ENCODE results near the gene CTDSP1. TPM values are rescaled to one million over a fixed set of nuclear protein-coding genes. Genes with fewer than 3 reads are reported as not detected.

Gene CTDSP1
- total RNA-seq, 1 donor from 2014 or later = 148 TPM

- no peak for ATAC-seq
- intact Hi-C loops (cut with DNase I) = no loop called here
- DNase-seq (ENCODE audit: low spot score) = no peak
Measured at GRCh38 chr2:218435003-218435982, 35.6 kb downstream of the CTDSP1 start.

GRCh38 chr2:218436992-218437391 is 37.3 kb downstream of the CTDSP1 start:
- DNase-seq (ENCODE audit: low spot score) (no peak), ATAC-seq (no peak)
- intact Hi-C loops (cut with DNase I) = no loop called here

- intact Hi-C loops (cut with DNase I) = no loop called here
- ATAC-seq (no peak), DNase-seq (ENCODE audit: low spot score) (no peak)
Measured at GRCh38 chr2:218437969-218438368, 38.3 kb downstream of the CTDSP1 start.

GRCh38 chr2:218438596-218438995 is 38.9 kb downstream of the CTDSP1 start:
- ATAC-seq (no peak), DNase-seq (ENCODE audit: low spot score) (no peak)
- intact Hi-C loops (cut with DNase I) = no loop called here

GRCh38 chr2:218444692-218445357 is 45.2 kb downstream of the CTDSP1 start:
- ATAC-seq = no peak
- DNase-seq (ENCODE audit: low spot score) = no peak
- intact Hi-C loops (cut with DNase I) = no loop called here

GRCh38 chr2:218445602-218446001 is 45.9 kb downstream of the CTDSP1 start:
- DNase-seq (ENCODE audit: low spot score) (no peak), ATAC-seq (no peak)
- intact Hi-C loops (cut with DNase I) = no loop called here

GRCh38 chr2:218446547-218446946 is 46.9 kb downstream of the CTDSP1 start:
- intact Hi-C loops (cut with DNase I) = no loop called here
- DNase-seq (ENCODE audit: low spot score) (no peak), ATAC-seq (no peak)

- ATAC-seq = no peak
- DNase-seq (ENCODE audit: low spot score) = no peak
- intact Hi-C loops (cut with DNase I) = no loop called here
Measured at GRCh38 chr2:218447072-218447471, 47.4 kb downstream of the CTDSP1 start.

- intact Hi-C loops (cut with DNase I) = no loop called here
- no peak for ATAC-seq
- no peak for DNase-seq (ENCODE audit: low spot score)
Measured at GRCh38 chr2:218448934-218449333, 49.3 kb downstream of the CTDSP1 start.

GRCh38 chr2:218452079-218452478 is 52.4 kb downstream of the CTDSP1 start:
- intact Hi-C loops (cut with DNase I) = loop anchor here (10.0 kb wide), 1 partner anchor 1643 kb away; no protein-coding TSS in a partner anchor
- ATAC-seq = no peak

More at GRCh38 chr2:218452079-218452478, 52.4 kb downstream of the CTDSP1 start:
- DNase-seq (ENCODE audit: low spot score) = no peak

Small RNA genes lying within 50 kb of the gene (microRNA-seq; reads per million reads assigned to microRNA genes)
- gene MIR26B = 96,668 reads per million, percentile 100 among the genes with 10 or more reads in this experiment

Other genes with a start within 250 kb of the CTDSP1 start
- gene CXCR1, start 232.9 kb upstream of the CTDSP1 start, total RNA-seq = 4.9 TPM
- gene ARPC2, start 182.7 kb upstream of the CTDSP1 start, total RNA-seq = 243 TPM
- 0.94 TPM for gene GPBAR1, start 138.9 kb upstream of the CTDSP1 start, total RNA-seq
- gene AAMP, start 129.7 kb upstream of the CTDSP1 start, total RNA-seq = 59.9 TPM
- gene PNKD, start 129.3 kb upstream of the CTDSP1 start, total RNA-seq = 56.3 TPM
- 211 TPM for gene TMBIM1, start 107.4 kb upstream of the CTDSP1 start, total RNA-seq
- not detected for gene CATIP, start 43.0 kb upstream of the CTDSP1 start, total RNA-seq
- 36.6 TPM for gene SLC11A1, start 17.6 kb upstream of the CTDSP1 start, total RNA-seq
- gene VIL1, start 19.3 kb downstream of the CTDSP1 start, total RNA-seq = not detected
- gene USP37, start 168.5 kb downstream of the CTDSP1 start, total RNA-seq = 27.3 TPM
- gene CNOT9, start 169.0 kb downstream of the CTDSP1 start, total RNA-seq = 30.4 TPM
- gene PLCD4, start 208.0 kb downstream of the CTDSP1 start, total RNA-seq = 9.1 TPM

Measured in sciatic nerve (tissue), 2 donors.